ENCODE measurements around the gene GPR107. TPM values are rescaled to one million over a fixed set of nuclear protein-coding genes. Genes with fewer than 3 reads are reported as not detected.

The GPR107 gene
- total RNA-seq, 4 donors from 2014 or later: 13.5 to 20.7 (median 17.5) TPM

DNA sequence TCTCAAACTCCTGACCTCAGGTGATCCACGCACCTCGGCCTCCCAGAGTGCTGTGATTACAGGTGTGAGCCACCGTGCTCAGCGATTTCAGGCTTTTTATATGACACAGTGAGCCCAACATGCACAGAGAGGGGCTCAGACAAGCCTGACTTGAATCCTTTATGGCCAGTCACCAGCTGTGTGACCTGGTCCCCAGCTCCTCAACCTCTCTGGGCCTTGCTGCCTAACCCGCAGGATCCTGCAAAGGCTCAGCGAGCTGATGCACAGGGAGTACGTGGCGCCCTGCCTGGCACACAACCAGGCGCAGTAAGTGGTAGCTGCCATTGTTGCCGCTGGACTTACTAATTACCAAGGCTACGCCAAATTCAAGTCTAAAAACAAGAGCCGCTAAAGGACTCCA is 101.9 kb downstream of the GPR107 start:
- ATAC-seq: no peak
- in situ Hi-C loops (cut with MboI; ENCODE audit: low sequenced_read_pairs in 4 of 4) (no loop called here), intact Hi-C loops (cut with DNase I; ENCODE audit: low total_unique reads) (no loop called here)
- Histone ChIP-seq H3K27me3 (peaks cover 0 to 5% (median 0%) of the 10 kb centered on the region in 3 donors), H3K4me3 (no peak overlapping the region), H3K27ac (no peak overlapping the region), H3K9me3 (no peaks in the 10 kb centered on the region), H3K4me1 (no peaks in the 10 kb centered on the region), H3K36me3 (no peaks in the 10 kb centered on the region)
- TF ChIP-seq, protein P1, sequence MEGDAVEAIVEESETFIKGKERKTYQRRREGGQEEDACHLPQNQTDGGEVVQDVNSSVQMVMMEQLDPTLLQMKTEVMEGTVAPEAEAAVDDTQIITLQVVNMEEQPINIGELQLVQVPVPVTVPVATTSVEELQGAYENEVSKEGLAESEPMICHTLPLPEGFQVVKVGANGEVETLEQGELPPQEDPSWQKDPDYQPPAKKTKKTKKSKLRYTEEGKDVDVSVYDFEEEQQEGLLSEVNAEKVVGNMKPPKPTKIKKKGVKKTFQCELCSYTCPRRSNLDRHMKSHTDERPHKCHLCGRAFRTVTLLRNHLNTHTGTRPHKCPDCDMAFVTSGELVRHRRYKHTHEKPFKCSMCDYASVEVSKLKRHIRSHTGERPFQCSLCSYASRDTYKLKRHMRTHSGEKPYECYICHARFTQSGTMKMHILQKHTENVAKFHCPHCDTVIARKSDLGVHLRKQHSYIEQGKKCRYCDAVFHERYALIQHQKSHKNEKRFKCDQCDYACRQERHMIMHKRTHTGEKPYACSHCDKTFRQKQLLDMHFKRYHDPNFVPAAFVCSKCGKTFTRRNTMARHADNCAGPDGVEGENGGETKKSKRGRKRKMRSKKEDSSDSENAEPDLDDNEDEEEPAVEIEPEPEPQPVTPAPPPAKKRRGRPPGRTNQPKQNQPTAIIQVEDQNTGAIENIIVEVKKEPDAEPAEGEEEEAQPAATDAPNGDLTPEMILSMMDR (IDR thresholded peaks at IDR 0.05 in 4 of 5, conservative IDR thresholded peaks at IDR 0.05 in 1 of 5): no peak
- TF ChIP-seq POLR2A (IDR thresholded peaks at IDR 0.05): no peak
- DNase-seq: no peak

- DNase-seq (no peak), ATAC-seq (no peak)
- Histone ChIP-seq H3K27me3 (peaks cover 0 to 5% (median 0%) of the 10 kb centered on the region in 3 donors), H3K27ac (no peak overlapping the region), H3K36me3 (no peaks in the 10 kb centered on the region), H3K4me3 (no peak overlapping the region), H3K4me1 (no peaks in the 10 kb centered on the region), H3K9me3 (no peaks in the 10 kb centered on the region)
- TF ChIP-seq, protein P1 (IDR thresholded peaks at IDR 0.05 in 4 of 5, conservative IDR thresholded peaks at IDR 0.05 in 1 of 5): no peak
- no peak for TF ChIP-seq POLR2A (IDR thresholded peaks at IDR 0.05)
- intact Hi-C loops (cut with DNase I; ENCODE audit: low total_unique reads): no loop called here
- in situ Hi-C loops (cut with MboI; ENCODE audit: low sequenced_read_pairs in 4 of 4): no loop called here
Measured at GRCh38 chr9:130156672-130157071, 103.0 kb downstream of the GPR107 start.

DNA sequence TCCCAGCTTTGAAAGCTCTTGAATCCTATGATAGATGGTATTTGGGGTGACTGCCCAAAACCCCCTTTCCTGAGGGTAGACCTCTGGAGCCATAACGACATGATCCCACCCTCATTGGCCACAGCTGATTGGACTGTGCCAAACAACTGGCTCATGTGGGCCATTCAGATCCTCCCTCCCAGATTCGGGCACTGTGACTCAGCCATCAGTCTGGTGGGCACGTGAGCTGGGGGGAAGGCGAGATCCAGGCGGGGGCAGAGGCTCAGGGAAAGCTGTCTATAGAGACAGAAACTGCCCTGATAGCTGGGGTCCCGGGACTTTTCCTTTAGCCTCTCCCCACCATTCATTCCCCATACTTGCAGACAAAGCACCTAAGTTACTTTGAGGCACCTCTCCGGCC is 103.4 kb downstream of the GPR107 start:
- peaks cover 0 to 5% (median 0%) of the 10 kb centered on the region in 3 donors for H3K27me3 ChIP-seq
- no peak for TF ChIP-seq POLR2A (IDR thresholded peaks at IDR 0.05)
- TF ChIP-seq, protein P1 (IDR thresholded peaks at IDR 0.05 in 4 of 5, conservative IDR thresholded peaks at IDR 0.05 in 1 of 5): no peak
- intact Hi-C loops (cut with DNase I; ENCODE audit: low total_unique reads): no loop called here
- in situ Hi-C loops (cut with MboI; ENCODE audit: low sequenced_read_pairs in 4 of 4): no loop called here
- ATAC-seq (no peak), DNase-seq (no peak)
- H3K4me3 ChIP-seq: no peak overlapping the region
- no peaks in the 10 kb centered on the region for H3K36me3 ChIP-seq
- H3K4me1 ChIP-seq: no peaks in the 10 kb centered on the region
- H3K9me3 ChIP-seq: no peaks in the 10 kb centered on the region
- no peak overlapping the region for H3K27ac ChIP-seq

DNA sequence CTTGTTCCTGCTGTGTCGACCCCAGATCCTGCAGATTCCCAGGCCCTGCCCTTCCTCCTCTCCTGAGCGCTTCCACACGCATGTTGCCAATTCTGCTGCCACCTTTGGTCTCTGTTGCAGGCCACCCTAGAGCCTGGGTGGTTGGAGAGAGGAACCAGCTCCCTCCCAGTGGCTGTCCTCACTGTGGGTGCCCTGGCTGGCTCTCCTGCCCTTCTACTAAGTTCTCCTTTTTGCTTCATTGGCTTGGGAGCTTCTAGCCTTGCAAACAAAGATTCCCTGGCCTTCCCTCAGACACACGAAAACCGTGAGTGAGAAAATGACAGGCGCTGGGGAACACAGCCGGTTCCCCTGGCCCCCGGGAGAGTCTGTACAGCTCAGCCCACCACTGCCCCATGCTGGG is 104.3 kb downstream of the GPR107 start:
- H3K4me1 ChIP-seq: no peaks in the 10 kb centered on the region
- DNase-seq (no peak), ATAC-seq (no peak)
- TF ChIP-seq POLR2A (IDR thresholded peaks at IDR 0.05): no peak
- in situ Hi-C loops (cut with MboI; ENCODE audit: low sequenced_read_pairs in 4 of 4): no loop called here
- peaks cover 0 to 5% (median 0%) of the 10 kb centered on the region in 3 donors for H3K27me3 ChIP-seq
- no peak overlapping the region for H3K27ac ChIP-seq
- no peaks in the 10 kb centered on the region for H3K36me3 ChIP-seq
- no peaks in the 10 kb centered on the region for H3K9me3 ChIP-seq
- intact Hi-C loops (cut with DNase I; ENCODE audit: low total_unique reads): no loop called here
- H3K4me3 ChIP-seq: no peak overlapping the region

DNA sequence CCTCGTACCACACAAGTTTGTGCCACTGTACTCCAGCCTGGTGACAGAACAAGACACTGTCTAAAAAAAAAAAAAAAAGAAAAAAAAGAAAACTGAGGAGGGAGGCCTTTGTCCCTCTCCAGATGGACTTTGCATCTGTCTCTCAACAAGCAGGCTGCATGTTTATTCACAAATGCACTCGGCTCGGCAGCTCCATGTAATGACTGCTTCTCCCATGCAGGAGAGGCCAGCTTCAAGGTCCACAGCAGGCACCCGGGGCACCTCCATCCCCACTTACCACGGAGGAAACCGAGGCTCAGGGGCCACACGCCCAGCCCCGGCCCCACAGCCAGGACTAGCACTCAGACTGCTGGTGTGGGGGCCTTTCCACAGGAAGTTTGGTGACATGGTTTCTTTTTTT is 105.4 kb downstream of the GPR107 start:
- no peak overlapping the region for H3K27ac ChIP-seq
- H3K36me3 ChIP-seq: no peaks in the 10 kb centered on the region
- no peak for ATAC-seq
- no peaks in the 10 kb centered on the region for H3K9me3 ChIP-seq
- intact Hi-C loops (cut with DNase I; ENCODE audit: low total_unique reads) (no loop called here), in situ Hi-C loops (cut with MboI; ENCODE audit: low sequenced_read_pairs in 4 of 4) (no loop called here)
- H3K27me3 ChIP-seq: peaks cover 0 to 5% (median 0%) of the 10 kb centered on the region in 3 donors
- no peak for DNase-seq
- H3K4me1 ChIP-seq: no peaks in the 10 kb centered on the region
- no peak overlapping the region for H3K4me3 ChIP-seq
- TF ChIP-seq, protein P1 (IDR thresholded peaks at IDR 0.05 in 4 of 5, conservative IDR thresholded peaks at IDR 0.05 in 1 of 5): no peak
- TF ChIP-seq POLR2A (IDR thresholded peaks at IDR 0.05): no peak
